ENCODE results near the gene PROZ.

Gene PROZ

DNA sequence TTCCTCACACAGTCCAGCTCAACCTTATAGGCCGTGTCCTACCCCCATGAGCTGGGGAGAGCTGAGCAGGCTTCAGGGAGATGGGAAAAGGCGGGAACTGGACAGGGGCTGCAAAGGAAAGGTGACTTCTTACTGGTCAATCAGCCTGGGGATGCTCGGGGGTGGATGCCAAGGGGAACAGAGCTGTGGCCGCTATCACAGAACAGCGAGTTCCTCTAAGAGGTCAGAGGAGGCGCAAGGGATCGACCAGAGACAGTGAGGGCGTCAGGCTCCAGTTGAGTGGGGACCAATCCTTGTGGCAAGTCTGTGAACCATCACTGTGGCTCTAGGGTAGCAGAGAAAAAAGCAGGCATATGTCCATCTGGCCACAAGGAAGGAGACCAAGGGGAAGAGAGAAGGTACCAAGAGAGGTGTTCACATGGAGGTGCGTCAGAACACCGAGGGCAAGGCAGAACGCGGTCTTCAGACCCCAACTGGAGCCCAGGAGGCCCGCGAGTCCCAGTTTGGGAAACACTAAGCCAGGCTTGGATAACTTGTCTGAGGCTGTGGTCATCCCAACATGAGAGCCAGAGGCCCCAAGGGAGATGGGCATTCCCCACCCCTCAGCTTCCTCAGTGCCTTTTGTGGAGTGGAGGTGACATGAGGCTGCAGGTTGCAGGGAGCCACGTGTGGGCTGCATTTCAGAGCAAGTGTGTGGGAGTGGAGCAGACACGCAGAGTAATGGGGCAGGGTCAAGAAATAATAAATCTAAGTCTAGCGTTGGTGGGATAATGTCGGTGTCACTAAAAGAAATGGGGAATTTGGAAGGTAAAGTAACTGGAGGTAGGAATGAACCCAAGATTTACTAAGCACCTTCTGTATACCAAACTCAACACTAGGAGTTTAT, 31.9 kb upstream of the PROZ start:
- no peak for DNase-seq (ENCODE audit: low read depth)
- H3K4me3 ChIP-seq (ENCODE audit: low read depth, low read length) = no peak overlapping the region
- TF ChIP-seq, protein P1, sequence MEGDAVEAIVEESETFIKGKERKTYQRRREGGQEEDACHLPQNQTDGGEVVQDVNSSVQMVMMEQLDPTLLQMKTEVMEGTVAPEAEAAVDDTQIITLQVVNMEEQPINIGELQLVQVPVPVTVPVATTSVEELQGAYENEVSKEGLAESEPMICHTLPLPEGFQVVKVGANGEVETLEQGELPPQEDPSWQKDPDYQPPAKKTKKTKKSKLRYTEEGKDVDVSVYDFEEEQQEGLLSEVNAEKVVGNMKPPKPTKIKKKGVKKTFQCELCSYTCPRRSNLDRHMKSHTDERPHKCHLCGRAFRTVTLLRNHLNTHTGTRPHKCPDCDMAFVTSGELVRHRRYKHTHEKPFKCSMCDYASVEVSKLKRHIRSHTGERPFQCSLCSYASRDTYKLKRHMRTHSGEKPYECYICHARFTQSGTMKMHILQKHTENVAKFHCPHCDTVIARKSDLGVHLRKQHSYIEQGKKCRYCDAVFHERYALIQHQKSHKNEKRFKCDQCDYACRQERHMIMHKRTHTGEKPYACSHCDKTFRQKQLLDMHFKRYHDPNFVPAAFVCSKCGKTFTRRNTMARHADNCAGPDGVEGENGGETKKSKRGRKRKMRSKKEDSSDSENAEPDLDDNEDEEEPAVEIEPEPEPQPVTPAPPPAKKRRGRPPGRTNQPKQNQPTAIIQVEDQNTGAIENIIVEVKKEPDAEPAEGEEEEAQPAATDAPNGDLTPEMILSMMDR (IDR thresholded peaks at IDR 0.05; ENCODE audit: control insufficient read depth, extremely low read depth, insufficient read depth) = no peak

DNA sequence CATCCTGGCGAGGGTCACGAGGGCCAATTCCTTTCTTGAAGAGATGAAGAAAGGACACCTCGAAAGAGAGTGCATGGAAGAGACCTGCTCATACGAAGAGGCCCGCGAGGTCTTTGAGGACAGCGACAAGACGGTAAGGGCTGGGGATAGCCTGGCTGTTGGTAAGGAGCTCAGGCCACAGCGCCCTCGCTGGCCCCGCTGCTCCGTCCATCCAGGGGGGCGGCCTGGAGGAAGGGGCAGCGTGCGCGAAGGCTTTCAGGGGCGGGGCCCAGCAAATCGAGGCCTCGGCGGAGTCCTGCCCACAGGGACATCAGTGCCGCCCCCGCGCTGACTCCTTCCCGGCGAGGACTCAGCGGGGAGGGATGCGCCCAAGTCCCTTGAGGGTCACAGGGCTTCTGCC, 29.0 kb upstream of the PROZ start:
- no peak for DNase-seq (ENCODE audit: low read depth)
- H3K4me3 ChIP-seq (ENCODE audit: low read depth, low read length) = no peak overlapping the region
- TF ChIP-seq, protein P1 (IDR thresholded peaks at IDR 0.05; ENCODE audit: control insufficient read depth, extremely low read depth, insufficient read depth) = no peak

DNA sequence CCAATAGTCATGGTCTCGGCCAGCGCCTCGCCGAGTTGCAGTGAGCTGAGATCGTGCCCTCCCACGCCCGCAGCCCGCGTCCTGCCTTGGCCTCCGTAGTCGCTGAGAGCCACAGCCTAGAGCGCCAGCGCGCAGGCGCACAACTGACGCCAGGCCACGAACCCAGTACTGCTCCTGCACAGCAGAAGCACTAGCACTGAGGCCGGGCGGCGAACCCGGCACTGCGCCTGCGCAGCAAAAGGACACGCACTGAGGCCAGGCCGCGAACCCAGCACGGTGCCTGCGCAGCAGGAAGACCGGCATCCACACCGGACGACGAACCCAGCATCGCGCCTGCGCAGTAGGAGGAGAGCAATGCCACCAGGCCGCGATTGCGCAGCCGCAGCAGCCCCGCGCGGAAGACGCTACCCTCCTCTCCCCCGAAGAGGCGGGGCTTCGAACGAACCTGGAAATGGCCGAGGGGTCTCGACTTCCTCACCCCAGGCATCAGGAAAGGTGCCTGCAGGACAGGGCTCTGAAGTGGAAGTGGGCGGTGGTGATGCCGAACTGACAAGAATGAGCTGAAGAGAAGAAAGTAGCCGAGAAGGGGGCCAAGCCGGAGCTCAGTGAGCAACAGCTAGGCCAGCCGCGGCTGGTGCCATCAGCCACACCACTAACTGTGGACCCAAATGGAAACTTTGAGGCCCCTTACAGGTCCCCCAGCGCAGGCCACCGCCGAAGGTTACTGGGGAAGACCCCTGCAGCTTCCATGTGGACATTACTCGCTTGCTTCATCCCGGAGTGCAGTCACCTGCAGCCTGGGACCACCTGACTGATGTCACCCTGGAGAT, 28.3 kb upstream of the PROZ start:
- no peak for DNase-seq (ENCODE audit: low read depth)
- TF ChIP-seq, protein P1 (IDR thresholded peaks at IDR 0.05; ENCODE audit: control insufficient read depth, extremely low read depth, insufficient read depth) = no peak
- no peak overlapping the region for H3K4me3 ChIP-seq (ENCODE audit: low read depth, low read length)

DNA sequence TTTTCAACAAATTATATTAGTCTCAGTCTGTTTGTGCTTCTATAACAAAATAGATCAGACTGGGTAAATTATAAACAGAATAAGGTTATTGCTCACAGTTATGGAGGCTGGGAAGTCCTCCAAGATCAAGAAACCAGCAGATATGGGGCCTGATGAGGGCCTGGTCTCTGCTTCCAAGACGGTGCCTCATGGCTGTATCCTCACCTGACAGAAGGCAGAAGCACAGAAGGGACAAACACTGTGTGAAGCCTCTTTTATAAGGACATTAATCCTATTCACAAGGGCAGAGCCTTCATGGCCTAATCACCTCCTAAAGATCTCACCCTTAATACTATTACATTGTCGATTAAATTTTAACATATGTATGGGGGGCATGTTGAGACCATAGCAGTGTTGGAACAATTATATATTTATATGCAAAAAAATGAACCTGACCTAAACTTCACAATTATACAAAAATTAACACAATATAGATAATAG, 23.1 kb upstream of the PROZ start:
- TF ChIP-seq, protein P1 (IDR thresholded peaks at IDR 0.05; ENCODE audit: control insufficient read depth, extremely low read depth, insufficient read depth) = no peak
- no peak for DNase-seq (ENCODE audit: low read depth)

DNA sequence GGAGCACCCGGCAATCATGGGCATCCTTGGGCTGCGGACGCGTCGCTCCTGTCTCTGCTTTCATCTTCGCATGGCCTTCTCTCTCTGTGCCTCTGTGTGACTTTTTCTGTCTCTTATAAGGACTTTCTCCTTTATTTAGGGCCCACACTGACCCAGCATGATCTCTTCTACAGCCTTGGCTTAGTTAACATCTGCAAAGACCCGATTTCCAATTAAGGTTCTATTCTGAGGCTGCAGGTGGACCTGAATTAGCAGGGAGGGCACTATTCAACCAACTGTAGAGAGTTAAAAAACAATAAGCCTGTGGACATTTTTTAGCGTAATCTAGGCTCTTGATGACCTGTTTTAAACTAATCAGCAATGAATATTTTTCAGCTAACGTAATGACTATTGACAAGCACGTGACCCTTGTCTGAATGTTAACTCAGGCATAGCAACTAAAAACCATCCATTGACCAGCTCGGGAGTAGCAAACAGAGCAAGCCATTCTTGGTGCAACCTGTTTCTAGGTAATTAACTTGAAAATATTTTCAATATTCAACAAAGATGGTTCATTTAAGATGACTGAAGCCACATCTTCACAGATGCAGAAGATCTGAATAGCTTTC, 20.7 kb upstream of the PROZ start:
- TF ChIP-seq, protein P1 (IDR thresholded peaks at IDR 0.05; ENCODE audit: control insufficient read depth, extremely low read depth, insufficient read depth) = no peak
- DNase-seq (ENCODE audit: low read depth) = no peak

More for the DNA sequence above, 23.1 kb upstream of the PROZ start:
- H3K4me3 ChIP-seq (ENCODE audit: low read depth, low read length) = no peak overlapping the region

DNA sequence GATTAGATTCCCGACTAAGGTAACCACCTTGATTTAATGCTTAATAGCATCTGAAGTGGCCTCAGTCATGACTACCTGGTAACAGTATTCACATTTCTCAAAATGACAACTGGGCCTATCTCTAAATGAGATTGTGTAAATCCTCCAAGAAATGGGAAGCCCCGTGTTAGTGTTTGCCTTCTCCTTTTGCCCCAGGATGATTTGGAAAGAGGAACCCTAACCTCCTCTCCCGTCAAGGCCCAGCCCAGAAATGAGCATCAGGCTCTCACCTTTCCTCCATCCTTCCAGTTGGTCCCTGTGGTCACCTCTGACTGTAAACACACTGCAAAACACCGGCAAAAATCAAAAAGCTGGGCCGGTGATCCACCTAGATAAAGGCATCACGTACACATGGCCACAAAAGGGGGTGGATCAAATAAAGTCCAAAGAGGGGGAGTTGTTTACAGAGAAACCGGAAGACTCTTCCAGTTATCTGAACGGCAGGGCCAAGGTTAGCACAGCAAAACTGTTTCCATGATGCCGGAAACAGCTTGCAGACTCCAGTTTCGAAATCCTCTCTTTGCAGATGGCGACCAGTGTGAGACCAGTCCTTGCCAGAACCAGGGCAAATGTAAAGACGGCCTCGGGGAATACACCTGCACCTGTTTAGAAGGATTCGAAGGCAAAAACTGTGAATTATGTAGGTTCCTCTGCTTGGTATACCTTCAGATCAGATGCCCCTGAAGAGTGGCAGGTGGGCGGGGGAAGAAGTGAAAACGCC, 19.5 kb upstream of the PROZ start:
- DNase-seq (ENCODE audit: low read depth) = no peak
- TF ChIP-seq, protein P1 (IDR thresholded peaks at IDR 0.05; ENCODE audit: control insufficient read depth, extremely low read depth, insufficient read depth) = no peak
- no peak overlapping the region for H3K4me3 ChIP-seq (ENCODE audit: low read depth, low read length)

More for the DNA sequence above, 20.7 kb upstream of the PROZ start:
- no peak overlapping the region for H3K4me3 ChIP-seq (ENCODE audit: low read depth, low read length)
